Body of pancreas (tissue), 4 donors: ENCODE results near the gene SMIM9. TPM values are rescaled to one million over a fixed set of nuclear protein-coding genes. Genes with fewer than 3 reads are reported as not detected.

Source experiments
- ATAC-seq: fragments of 150-250 bp; one replicate; pipeline ENCODE4 v1.9.1; 2016
- DNase-seq, 4 donors: peaks; one replicate each; pipeline ENCODE4 v3.0.0-alpha.2; 2019
- H3K27ac ChIP-seq, 4 donors: fragments of 200-600 bp; sonication (generic); 1 replicate in 3 of 4; 2 replicates in 1 of 4; pipeline versions ENCODE4 v1.5.1 to v1.6.1; 2016 to 2019; ENCODE audit warnings: mild to moderate bottlenecking in 1 of 4, mixed read lengths in 1 of 4, moderate library complexity in 1 of 4
- H3K27me3 ChIP-seq, 2 donors: fragments of 200-600 bp; sonication (generic); one replicate each; pipeline ENCODE4 v1.6.0; 2016; ENCODE audit warnings: mild to moderate bottlenecking in 1 of 2
- H3K36me3 ChIP-seq, 2 donors: fragments of 200-600 bp; sonication (generic); replicated peaks in 1 of 2; 2 replicates each; pipeline ENCODE4 v1.5.1; 2016; ENCODE audit warnings: low read depth in 2 of 2; ENCODE audit not compliant: insufficient read depth in 1 of 2
- H3K4me1 ChIP-seq: fragments of 200-600 bp; sonication (generic); one replicate; pipeline ENCODE4 v1.6.0; 2016
- H3K4me3 ChIP-seq, 2 donors: fragments of 200-600 bp; sonication (generic); 1 replicate in 1 of 2; 2 replicates in 1 of 2; pipeline ENCODE4 v1.5.1; 2016 to 2019
- H3K9me3 ChIP-seq, 3 donors: fragments of 200-600 bp; sonication (generic); 1 replicate in 2 of 3; 2 replicates in 1 of 3; pipeline ENCODE4 v1.5.1; 2016
- POLR2A ChIP-seq, 3 donors: fragments of 450-650 bp; IDR thresholded peaks; one replicate each; pipeline ENCODE4 v1.6.1; 2016; ENCODE audit warnings: antibody characterized with exemption in 3 of 3, mild to moderate bottlenecking in 2 of 3
- WGBS, 2 donors: methylation state at CpG; one replicate each; pipeline ENCODE4 v1.1.5; 2017; 5-methylcytosine and 5-hydroxymethylcytosine counted together
- intact Hi-C: fragments of 100-400 bp; cut with DNase I; formaldehyde crosslinking; loops from one replicate; pipeline ENCODE4 v1.15.1; 2023
- total RNA-seq, 2 donors: library from RNA; depleted of rRNA; stranded (reverse); fragments of >200 nt; gene quantifications; one replicate each; pipeline ENCODE4 v1.1.0, GENCODE V29; 2016
- TF ChIP-seq, protein P1 (sequence below), 7 experiments: fragments of 450-650 bp in 4 of 7; fragments of 200-600 bp in 3 of 7; sonication (generic) in 3 of 7; IDR thresholded peaks; one replicate each; pipeline ENCODE4 v1.5.1; 2016 to 2019; ENCODE audit warnings: antibody characterized with exemption in 7 of 7

Gene SMIM9
- total RNA-seq, 2 donors from 2014 or later, result not detected

DNA sequence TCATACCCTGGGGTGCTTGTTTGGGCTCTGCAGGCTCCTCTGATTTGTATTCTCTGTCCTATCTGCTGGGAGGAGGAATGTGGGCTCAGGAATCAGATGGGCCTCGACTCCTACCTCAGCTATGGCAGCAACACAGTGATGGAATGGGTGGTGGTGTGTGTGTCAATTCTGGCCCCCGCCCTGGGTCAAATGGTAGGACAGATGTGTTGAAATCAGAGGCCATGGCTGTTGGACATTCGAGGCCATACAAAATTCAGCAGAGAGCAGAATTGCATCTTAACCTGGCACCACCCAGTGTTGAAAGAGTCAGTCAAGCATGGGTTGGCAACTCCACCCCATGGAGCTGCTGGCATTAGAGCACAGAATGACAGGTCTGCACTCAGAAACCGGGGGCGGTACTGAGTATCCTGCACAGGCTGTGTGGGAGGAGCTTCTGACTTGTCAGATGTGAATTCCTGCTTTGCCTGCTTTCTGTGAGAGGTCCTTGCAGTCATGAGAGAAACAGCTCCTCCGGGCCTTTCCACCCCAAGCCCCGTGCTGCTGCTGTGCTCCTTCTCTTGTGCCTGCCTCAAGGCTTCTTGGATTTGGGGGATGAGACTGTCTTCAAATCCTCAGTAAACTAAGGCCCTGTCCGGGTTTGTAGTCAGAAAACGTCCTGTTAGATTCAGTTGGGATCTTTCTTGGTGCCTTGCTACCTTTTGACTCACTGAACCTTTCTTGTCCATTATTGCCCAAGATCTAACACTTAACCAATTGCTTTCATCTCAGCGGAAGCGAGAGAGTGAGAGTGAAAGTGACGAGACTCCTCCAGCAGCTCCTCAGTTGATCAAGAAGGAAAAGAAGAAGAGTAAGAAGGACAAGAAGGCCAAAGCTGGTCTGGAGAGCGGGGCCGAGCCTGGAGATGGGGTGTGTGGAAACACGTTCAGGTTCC lies 58.8 kb downstream of the SMIM9 start:
- intact Hi-C loops, result no loop called here
- Histone ChIP-seq H3K9me3 (no peaks in the 10 kb centered on the region), H3K27me3 (no peaks in the 10 kb centered on the region), H3K27ac (no peak overlapping the region), H3K4me1 (no peaks in the 10 kb centered on the region), H3K4me3 (no peak overlapping the region), H3K36me3 (peaks cover 0 to 4% of the 10 kb centered on the region in 2 donors)
- no peak for TF ChIP-seq POLR2A (IDR thresholded peaks at IDR 0.05)
- TF ChIP-seq, protein P1, sequence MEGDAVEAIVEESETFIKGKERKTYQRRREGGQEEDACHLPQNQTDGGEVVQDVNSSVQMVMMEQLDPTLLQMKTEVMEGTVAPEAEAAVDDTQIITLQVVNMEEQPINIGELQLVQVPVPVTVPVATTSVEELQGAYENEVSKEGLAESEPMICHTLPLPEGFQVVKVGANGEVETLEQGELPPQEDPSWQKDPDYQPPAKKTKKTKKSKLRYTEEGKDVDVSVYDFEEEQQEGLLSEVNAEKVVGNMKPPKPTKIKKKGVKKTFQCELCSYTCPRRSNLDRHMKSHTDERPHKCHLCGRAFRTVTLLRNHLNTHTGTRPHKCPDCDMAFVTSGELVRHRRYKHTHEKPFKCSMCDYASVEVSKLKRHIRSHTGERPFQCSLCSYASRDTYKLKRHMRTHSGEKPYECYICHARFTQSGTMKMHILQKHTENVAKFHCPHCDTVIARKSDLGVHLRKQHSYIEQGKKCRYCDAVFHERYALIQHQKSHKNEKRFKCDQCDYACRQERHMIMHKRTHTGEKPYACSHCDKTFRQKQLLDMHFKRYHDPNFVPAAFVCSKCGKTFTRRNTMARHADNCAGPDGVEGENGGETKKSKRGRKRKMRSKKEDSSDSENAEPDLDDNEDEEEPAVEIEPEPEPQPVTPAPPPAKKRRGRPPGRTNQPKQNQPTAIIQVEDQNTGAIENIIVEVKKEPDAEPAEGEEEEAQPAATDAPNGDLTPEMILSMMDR (IDR thresholded peaks at IDR 0.05), result no peak
- ATAC-seq (peak; percentile 63), DNase-seq (peak in 3 of 4 donors; percentile 31 to 51 (median 37))
- 71 to 77% methylated on average over 10 to 13 of the region's 15 CpGs for WGBS, 2 donors

DNA sequence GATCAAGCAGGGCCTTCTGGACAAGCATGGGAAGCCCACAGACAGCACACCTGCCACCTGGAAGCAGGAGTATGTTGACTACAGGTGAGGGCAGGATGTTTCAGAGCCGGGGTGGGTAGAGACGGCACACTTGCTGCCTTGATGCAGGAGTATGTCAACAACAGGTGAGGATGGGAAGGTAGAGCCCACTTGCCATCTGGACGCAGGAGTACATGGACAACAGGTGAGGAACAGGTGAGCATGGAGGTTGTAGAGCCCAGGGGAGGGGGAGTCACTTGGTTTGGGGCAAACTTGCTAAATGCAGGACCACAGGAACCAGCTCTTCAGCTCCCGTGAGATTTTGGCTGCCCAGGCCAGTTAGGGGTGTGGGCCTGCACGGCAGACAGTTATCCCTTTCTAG lies 59.8 kb downstream of the SMIM9 start:
- H3K4me3 ChIP-seq, result no peak overlapping the region
- no peak overlapping the region for H3K27ac ChIP-seq
- H3K36me3 ChIP-seq, result peaks cover 0 to 4% of the 10 kb centered on the region in 2 donors
- 76 to 90% methylated on average over 4 to 5 of the region's 5 CpGs for WGBS, 2 donors
- no peaks in the 10 kb centered on the region for H3K9me3 ChIP-seq
- TF ChIP-seq POLR2A (IDR thresholded peaks at IDR 0.05), result no peak
- TF ChIP-seq, protein P1 (IDR thresholded peaks at IDR 0.05), result no peak
- ATAC-seq (no peak), DNase-seq (no peak)
- H3K4me1 ChIP-seq, result no peaks in the 10 kb centered on the region
- intact Hi-C loops, result no loop called here
- no peaks in the 10 kb centered on the region for H3K27me3 ChIP-seq

Other genes starting within 250 kb of the SMIM9 start
- not detected for gene CTAG1A, start 249.5 kb downstream of the SMIM9 start, total RNA-seq
- not detected for gene CTAG1B, start 215.4 kb downstream of the SMIM9 start, total RNA-seq
- gene CTAG2, start 181.1 kb downstream of the SMIM9 start, total RNA-seq, result not detected
- gene GAB3, start 83.6 kb downstream of the SMIM9 start, total RNA-seq, result 1 to 10 TPM in 1 of 2 donors, under 1 TPM in 1; 0.66 to 3.4 TPM
- gene DKC1, start 71.8 kb downstream of the SMIM9 start, total RNA-seq, result 10 to 100 TPM; 17.9 to 26.0 TPM
- gene MPP1, start 29.2 kb downstream of the SMIM9 start, total RNA-seq, result 10 to 100 TPM; 24.9 to 31.6 TPM
- gene F8A1, start 51.7 kb upstream of the SMIM9 start, total RNA-seq, result 10 to 100 TPM; 20.8 to 21.5 TPM
- gene F8, start 188.1 kb upstream of the SMIM9 start, total RNA-seq, result 1 to 10 TPM; 5.7 to 9.2 TPM
- 10 to 100 TPM; 28.8 to 66.3 TPM for gene FUNDC2, start 192.2 kb upstream of the SMIM9 start, total RNA-seq
- gene CMC4, start 236.5 kb upstream of the SMIM9 start, total RNA-seq, result 10 to 100 TPM in 1 of 2 donors, 1 to 10 TPM in 1; 8.9 to 20.5 TPM
- gene MTCP1, start 236.5 kb upstream of the SMIM9 start, total RNA-seq, result 1 to 10 TPM; 2.6 to 3.0 TPM
- 1 to 10 TPM; 6.3 to 7.5 TPM for gene BRCC3, start 236.8 kb upstream of the SMIM9 start, total RNA-seq